ENCODE data around the gene RBMS1. TPM values are rescaled to one million over a fixed set of nuclear protein-coding genes. Genes with fewer than 3 reads are reported as not detected.
A peak's percentile ranks its signal among the peaks of the same experiment; 100 is the strongest.

Gene RBMS1
- total RNA-seq, 1 donor from 2014 or later: 54.7 TPM

GRCh38 chr2:160505256-160505655, 11.6 kb upstream of the RBMS1 start:
- no peak overlapping the region for H3K4me3 ChIP-seq (ENCODE audit: low read depth, low read length)
- DNase-seq (ENCODE audit: low read depth): no peak
- no peak for TF ChIP-seq CTCF (conservative IDR thresholded peaks at IDR 0.05; ENCODE audit: low read depth, low read length)

- H3K4me3 ChIP-seq (ENCODE audit: low read depth, low read length): no peak overlapping the region
- no peak for TF ChIP-seq CTCF (conservative IDR thresholded peaks at IDR 0.05; ENCODE audit: low read depth, low read length)
- no peak for DNase-seq (ENCODE audit: low read depth)
These were observed 8.9 kb upstream of the RBMS1 start for GRCh38 chr2:160502478-160502877.

- no peak overlapping the region for H3K4me3 ChIP-seq (ENCODE audit: low read depth, low read length)
- no peak for DNase-seq (ENCODE audit: low read depth)
- TF ChIP-seq CTCF (conservative IDR thresholded peaks at IDR 0.05; ENCODE audit: low read depth, low read length): no peak
These were observed 7.8 kb upstream of the RBMS1 start for GRCh38 chr2:160501370-160501769.

- TF ChIP-seq CTCF (conservative IDR thresholded peaks at IDR 0.05; ENCODE audit: low read depth, low read length): no peak
- no peak for DNase-seq (ENCODE audit: low read depth)
- no peak overlapping the region for H3K4me3 ChIP-seq (ENCODE audit: low read depth, low read length)
These were observed 6.3 kb upstream of the RBMS1 start for GRCh38 chr2:160499865-160500264.

- DNase-seq (ENCODE audit: low read depth): no peak
- no peak for TF ChIP-seq CTCF (conservative IDR thresholded peaks at IDR 0.05; ENCODE audit: low read depth, low read length)
These were observed 4.5 kb upstream of the RBMS1 start for GRCh38 chr2:160498137-160498536.

GRCh38 chr2:160494201-160494644, 616 bp upstream of the RBMS1 start:
- TF ChIP-seq CTCF (conservative IDR thresholded peaks at IDR 0.05; ENCODE audit: low read depth, low read length): no peak
- no peak for DNase-seq (ENCODE audit: low read depth)
- peak overlapping the region; percentile 87 for H3K4me3 ChIP-seq (ENCODE audit: low read depth, low read length)

More at GRCh38 chr2:160498137-160498536, 4.5 kb upstream of the RBMS1 start:
- no peak overlapping the region for H3K4me3 ChIP-seq (ENCODE audit: low read depth, low read length)

- peak; percentile 12 for DNase-seq (ENCODE audit: low read depth)
- H3K4me3 ChIP-seq (ENCODE audit: low read depth, low read length): peak overlapping the region; percentile 87
- no peak for TF ChIP-seq CTCF (conservative IDR thresholded peaks at IDR 0.05; ENCODE audit: low read depth, low read length)
These were observed 993 bp downstream of the RBMS1 start for GRCh38 chr2:160492401-160493226.

Measured in epithelial cell of proximal tubule (primary cell).